ENCODE results near the gene PRSS12. TPM values are rescaled to one million over a fixed set of nuclear protein-coding genes. Genes with fewer than 3 reads are reported as not detected.

PRSS12 gene
- total RNA-seq, 1 experiment from 2014 or later, result 14.1 TPM

GRCh38 chr4:118260309-118260708 is 92.5 kb downstream of the PRSS12 start:
- Mint-ChIP-seq H3K4me1 (peaks cover 2% of the 10 kb centered on the region; the same call in 1 of the 2 replicates), H3K36me3 (no peaks in the 10 kb centered on the region), H3K4me3 (no peak overlapping the region), H3K9me3 (no peaks in the 10 kb centered on the region), H3K27ac (no peak overlapping the region), H3K27me3 (ENCODE audit: low read depth) (peaks cover 15% of the 10 kb centered on the region)
- DNase-seq (ENCODE audit: low spot score), result no peak
- ATAC-seq, result no peak
- TF ChIP-seq ZNF416 (CRISPR knock-in tag; IDR thresholded peaks at IDR 0.05) (no peak), ATF3 (CRISPR knock-in tag; conservative IDR thresholded peaks at IDR 0.05) (no peak), CREB1 (CRISPR knock-in tag; IDR thresholded peaks at IDR 0.05) (no peak), TCF7 (CRISPR knock-in tag; IDR thresholded peaks at IDR 0.05; ENCODE audit: low read depth) (no peak), JAZF1 (CRISPR knock-in tag; IDR thresholded peaks at IDR 0.05) (no peak), RORB (CRISPR knock-in tag; IDR thresholded peaks at IDR 0.05) (no peak), FOXK1 (CRISPR knock-in tag; IDR thresholded peaks at IDR 0.05) (no peak), ZNF263 (CRISPR knock-in tag; IDR thresholded peaks at IDR 0.05; ENCODE audit: low read depth) (no peak), SOX15 (CRISPR knock-in tag; IDR thresholded peaks at IDR 0.05) (no peak), ATF1 (CRISPR knock-in tag; IDR thresholded peaks at IDR 0.05) (no peak), AR (CRISPR knock-in tag; IDR thresholded peaks at IDR 0.05) (no peak), GRHL2 (CRISPR knock-in tag; IDR thresholded peaks at IDR 0.05; ENCODE audit: insufficient replicate concordance, severe bottlenecking) (no peak), NFATC4 (CRISPR knock-in tag; IDR thresholded peaks at IDR 0.05) (no peak), IRF1 (CRISPR knock-in tag; IDR thresholded peaks at IDR 0.05) (no peak), AFF4 (CRISPR knock-in tag; IDR thresholded peaks at IDR 0.05; ENCODE audit: borderline replicate concordance) (no peak), ZBTB43 (CRISPR knock-in tag; IDR thresholded peaks at IDR 0.05) (no peak), MXD4 (CRISPR knock-in tag; IDR thresholded peaks at IDR 0.05; ENCODE audit: borderline replicate concordance) (no peak), ATF6 (CRISPR knock-in tag; IDR thresholded peaks at IDR 0.05) (no peak), ZNF281 (CRISPR knock-in tag; IDR thresholded peaks at IDR 0.05) (no peak), PRDM15 (CRISPR knock-in tag; IDR thresholded peaks at IDR 0.05) (no peak)
- ChIA-PET POLR2A (no interaction called here), CTCF (no interaction called here)

Data from WTC11 (cell line).